HCT116 (cell line): ENCODE data around the gene PSKH1. TPM values are rescaled to one million over a fixed set of nuclear protein-coding genes. Genes with fewer than 3 reads are reported as not detected.
A peak's percentile ranks its signal among the peaks of the same experiment; 100 is the strongest.

Experiments
- ATAC-seq: fragments of 200-7000 bp; cut with Tn5 transposase; 2 replicates; pipeline ENCODE4 v1.9.1; 2020; ENCODE audit warnings: mild to moderate bottlenecking, moderate library complexity
- BruUV-seq: library from RNA; stranded (reverse); fragments of 400-500 nt; replicated peaks from 2 replicates; lab custom pipeline; 2021; lab: Mats Ljungman, UMichigan
- CTCF ChIA-PET: fragments of 300-600 bp; sonication (Branson Sonifier 250); formaldehyde crosslinking; loops from one replicate; lab custom pipeline; 2021; ENCODE audit warnings: antibody characterized with exemption; lab: Charles Lee
- POLR2A ChIA-PET: fragments of 300-600, 350-600 bp; sonication (Branson Sonifier 250); formaldehyde crosslinking; loops from one replicate; lab custom pipeline; 2021; ENCODE audit warnings: antibody characterized with exemption; lab: Charles Lee
- RAD21 ChIA-PET, 2 experiments: fragments of 300-600 bp; sonication (Branson Sonifier 250); formaldehyde crosslinking; loops; one replicate each; lab custom pipeline; 2023; ENCODE audit warnings: low total read pairs in 2 of 2; ENCODE audit not compliant: uncharacterized antibody in 2 of 2, unreplicated experiment in 2 of 2, low non-redundant PET in 1 of 2; lab: Charles Lee
- DNase-seq: peaks from one replicate; pipeline ENCODE4 v3.0.0-alpha.2; 2010; ENCODE audit warnings: low read depth, low spot score
- H2AFZ ChIP-seq: fragments of 200-600 bp; shearing (Covaris generic), sonication (generic); 2 replicates; pipeline ENCODE4 v1.6.1; 2017; ENCODE audit warnings: low read depth, mixed run types, mixed read lengths, antibody characterized with exemption, low read length; ENCODE audit not compliant: poor library complexity, severe bottlenecking
- H3K27ac ChIP-seq: 2 replicates; pipeline ENCODE4 v1.5.1; 2012; ENCODE audit warnings: low read depth, low read length
- H3K27me3 ChIP-seq: fragments of 200-600 bp; sonication (generic); 2 replicates; pipeline ENCODE4 v1.6.1; 2016; ENCODE audit warnings: mixed run types, low read length, mixed read lengths; ENCODE audit not compliant: insufficient read depth
- H3K36me3 ChIP-seq, 2 experiments: fragments of 200-500 bp in 1 of 2; fragments of 200-600 bp in 1 of 2; sonication (Bioruptor generic) in 1 of 2; sonication (generic) in 1 of 2; 2 replicates each; pipeline versions ENCODE4 v1.5.1 to v1.6.1; 2014 to 2016; ENCODE audit warnings: low read length in 2 of 2, inconsistent platforms in 1 of 2, mixed read lengths in 1 of 2, mixed run types in 1 of 2; ENCODE audit not compliant: insufficient read depth in 2 of 2, control insufficient read depth in 1 of 2
- H3K4me1 ChIP-seq, 2 experiments: fragments of 200-600 bp in 1 of 2; sonication (generic) in 1 of 2; 2 replicates each; pipeline versions ENCODE4 v1.5.1 to v1.6.1; 2012 to 2017; ENCODE audit warnings: low read length in 2 of 2, inconsistent platforms in 1 of 2, mild to moderate bottlenecking in 1 of 2, mixed read lengths in 1 of 2, mixed run types in 1 of 2, moderate library complexity in 1 of 2; ENCODE audit not compliant: insufficient read depth in 2 of 2, control insufficient read depth in 1 of 2
- H3K4me2 ChIP-seq: fragments of 200-600 bp; sonication (generic); 2 replicates; pipeline ENCODE4 v1.6.1; 2017; ENCODE audit warnings: mixed run types, low read length, mixed read lengths
- H3K4me3 ChIP-seq, 2 experiments: fragments of 200-600 bp in 1 of 2; sonication (generic) in 1 of 2; replicated peaks in 1 of 2; 2 replicates each; pipeline ENCODE4 v1.5.1; 2011 to 2016; ENCODE audit warnings: low read length in 2 of 2, control low read depth in 1 of 2, low read depth in 1 of 2, mild to moderate bottlenecking in 1 of 2, mixed read lengths in 1 of 2, mixed run types in 1 of 2
- H3K79me2 ChIP-seq: fragments of 200-600 bp; sonication (generic); 2 replicates; pipeline ENCODE4 v1.6.1; 2017; ENCODE audit warnings: mild to moderate bottlenecking, mixed run types, low read length, moderate library complexity, mixed read lengths; ENCODE audit not compliant: insufficient read depth
- H3K9ac ChIP-seq: fragments of 200-600 bp; sonication (generic); 2 replicates; pipeline ENCODE4 v1.6.1; 2016; ENCODE audit warnings: low read length, mixed read lengths
- H3K9me2 ChIP-seq: fragments of 200-600 bp; sonication (generic), shearing (Covaris generic); 2 replicates; pipeline ENCODE4 v1.6.1; 2017; ENCODE audit warnings: mixed run types, mild to moderate bottlenecking, moderate library complexity; ENCODE audit not compliant: insufficient read depth
- H3K9me3 ChIP-seq, 2 experiments: fragments of 200-500 bp in 1 of 2; fragments of 200-600 bp in 1 of 2; sonication (Bioruptor generic) in 1 of 2; sonication (generic) in 1 of 2; 2 replicates each; pipeline ENCODE4 v1.6.1; 2014 to 2017; ENCODE audit warnings: low read length in 2 of 2, mixed read lengths in 2 of 2, inconsistent platforms in 1 of 2, low read depth in 1 of 2, mild to moderate bottlenecking in 1 of 2, mixed run types in 1 of 2, moderate library complexity in 1 of 2; ENCODE audit not compliant: control insufficient read depth in 1 of 2, insufficient read depth in 1 of 2
- H4K20me1 ChIP-seq: fragments of 200-600 bp; sonication (generic), shearing (Covaris generic); 2 replicates; pipeline ENCODE4 v1.6.1; 2017; ENCODE audit warnings: mixed run types, mild to moderate bottlenecking, moderate library complexity; ENCODE audit not compliant: insufficient read depth
- ATF3 ChIP-seq: IDR thresholded peaks from 2 replicates; pipeline ENCODE4 v1.6.1; 2012
- CBX3 ChIP-seq: IDR thresholded peaks from 2 replicates; pipeline ENCODE4 v1.6.1; 2012; ENCODE audit warnings: low read depth
- CTCF ChIP-seq, 3 experiments: fragments of 200-600 bp in 1 of 3; sonication (generic) in 1 of 3; IDR thresholded peaks in 2 of 3; conservative IDR thresholded peaks in 1 of 3; 2 replicates each; pipeline ENCODE4 v1.5.1; 2012 to 2017; ENCODE audit warnings: low read depth in 2 of 3, low read length in 2 of 3, antibody characterized with exemption in 1 of 3, borderline replicate concordance in 1 of 3, control low read depth in 1 of 3, mild to moderate bottlenecking in 1 of 3, mixed read lengths in 1 of 3, mixed run types in 1 of 3, moderate library complexity in 1 of 3; ENCODE audit not compliant: insufficient read depth in 1 of 3
- FOSL1 ChIP-seq: IDR thresholded peaks from 2 replicates; pipeline ENCODE4 v1.6.1; 2012; ENCODE audit warnings: low read depth
- MAX ChIP-seq: IDR thresholded peaks from 2 replicates; pipeline ENCODE4 v1.6.1; 2012
- RAD21 ChIP-seq: IDR thresholded peaks from 2 replicates; pipeline ENCODE4 v1.6.1; 2012; ENCODE audit warnings: low read depth, mild to moderate bottlenecking
- SIN3A ChIP-seq: IDR thresholded peaks from 2 replicates; pipeline ENCODE4 v1.6.1; 2012; ENCODE audit warnings: low read depth
- TCF7L2 ChIP-seq: IDR thresholded peaks from 2 replicates; pipeline ENCODE4 v1.7.0; 2011; ENCODE audit warnings: borderline replicate concordance, inconsistent platforms; ENCODE audit not compliant: insufficient read depth, insufficient read length; ENCODE audit errors: extremely low read depth
- YY1 ChIP-seq: IDR thresholded peaks from 2 replicates; pipeline ENCODE4 v1.6.1; 2011; ENCODE audit warnings: low read length, low read depth, moderate library complexity, mild to moderate bottlenecking; ENCODE audit not compliant: insufficient replicate concordance; ENCODE audit errors: extremely low read depth
- ZFX ChIP-seq: fragments of 450-650 bp; IDR thresholded peaks from 2 replicates; pipeline ENCODE4 v1.6.1; 2017
- intact Hi-C: fragments of 100-400 bp; cut with micrococcal nuclease; formaldehyde crosslinking; loops from 2 replicates; pipeline ENCODE4 v1.10.0; 2022
- total RNA-seq: library from RNA; stranded (reverse); gene quantifications from one replicate; pipeline ENCODE4 v1.2.1, GENCODE V29; 2021; ENCODE audit not compliant: unreplicated experiment

The PSKH1 gene
- total RNA-seq, 1 experiment from 2014 or later: 16.2 TPM

GRCh38 chr16:67872131-67872630 lies 20.9 kb upstream of the PSKH1 start:
- Histone ChIP-seq H3K4me3 (peak overlapping the region in 1 of 2 experiments; percentile 82; a peak in 2 of 4 replicates), H3K4me1 (peaks cover 7 to 17% of the 10 kb centered on the region in 2 experiments), H3K9me2 (no peaks in the 10 kb centered on the region), H3K9me3 (no peaks in the 10 kb centered on the region), H3K79me2 (peaks cover 39% of the 10 kb centered on the region), H3K4me2 (peak overlapping the region; percentile 99), H3K27me3 (no peaks in the 10 kb centered on the region), H3K9ac (peak overlapping the region; percentile 93; the same call in 1 of the 2 replicates), H2AFZ (no peak overlapping the region), H4K20me1 (no peaks in the 10 kb centered on the region), H3K27ac (peak overlapping the region; percentile 70), H3K36me3 (peaks cover 31 to 33% of the 10 kb centered on the region in 2 experiments; a peak in 3 of 4 replicates)
- no TSS peak for BruUV-seq
- DNase-seq (no peak), ATAC-seq (no peak)
- RAD21 ChIA-PET: no interaction called here
- POLR2A ChIA-PET: no interaction called here
- TF ChIP-seq YY1: no peak
- no peak for TF ChIP-seq CBX3
- no peak for TF ChIP-seq RAD21
- no peak for TF ChIP-seq CTCF (IDR thresholded peaks at IDR 0.05 in 2 of 3, conservative IDR thresholded peaks at IDR 0.05 in 1 of 3; ENCODE audit: borderline replicate concordance in 1 of 3, insufficient read depth in 1 of 3, low read depth in 2 of 3, low read length in 2 of 3)
- TF ChIP-seq ATF3: no peak
- TF ChIP-seq MAX: no peak
- TF ChIP-seq ZFX: no peak
- no peak for TF ChIP-seq TCF7L2
- TF ChIP-seq SIN3A: no peak
- no peak for TF ChIP-seq FOSL1
- intact Hi-C loops: no loop called here
- CTCF ChIA-PET: interaction anchor here (1.2 to 1.5 kb wide), 2 partner anchors 12 to 56 kb away, joined by 6 read pairs; partner anchors contain the start of gene NRN1L
